Neural progenitor cell (in vitro differentiated cells): ENCODE data around the gene BAMBI.

ENCODE experiments used
- EZH2 ChIP-seq: fragments of 200-600 bp; sonication (generic); IDR thresholded peaks from 2 replicates; pipeline ENCODE4 v1.6.1; 2017; ENCODE audit warnings: antibody characterized with exemption, mild to moderate bottlenecking, moderate library complexity
- EZH2phosphoT487 ChIP-seq: fragments of 200-600 bp; sonication (generic); IDR thresholded peaks from 2 replicates; pipeline ENCODE4 v1.6.1; 2017; ENCODE audit warnings: antibody characterized with exemption
- TF ChIP-seq, protein P1 (sequence below): fragments of 200-600 bp; sonication (generic); IDR thresholded peaks from 2 replicates; pipeline ENCODE4 v1.5.1; 2017; ENCODE audit warnings: antibody characterized with exemption, mild to moderate bottlenecking

DNA sequence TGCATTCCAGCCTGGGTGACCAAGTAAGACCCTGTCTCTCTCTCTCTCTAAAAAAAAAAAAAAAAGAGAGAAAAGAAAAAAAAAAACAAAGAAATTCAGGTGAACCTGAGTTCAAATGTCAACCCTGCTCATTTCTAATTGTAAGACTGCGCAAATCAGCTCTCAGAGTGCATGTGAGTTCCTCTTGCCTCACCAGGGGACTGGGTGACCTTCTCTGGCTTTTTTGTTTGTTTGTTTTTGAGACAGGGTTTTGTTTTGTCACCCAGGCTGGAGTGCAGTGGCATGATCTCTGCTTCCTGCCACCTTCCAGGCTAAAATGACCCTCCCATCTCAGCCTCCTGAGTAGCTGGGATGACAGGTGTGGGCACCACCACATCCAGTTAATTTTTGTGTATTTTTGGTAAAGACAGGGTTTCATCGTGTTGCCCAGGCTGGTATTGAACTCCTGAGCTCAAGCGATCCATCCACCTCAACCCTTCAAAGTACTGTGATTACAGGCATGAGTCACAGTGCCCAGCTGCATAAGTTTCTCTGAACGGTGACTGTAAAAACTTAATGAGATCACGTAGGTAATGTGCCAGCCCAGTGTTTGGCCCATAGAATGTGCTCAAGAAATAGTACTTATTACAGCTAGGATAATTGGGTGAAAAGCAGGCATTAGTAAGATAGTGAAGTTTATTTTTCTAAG, 45.3 kb upstream of the BAMBI start:
- TF ChIP-seq, protein P1, sequence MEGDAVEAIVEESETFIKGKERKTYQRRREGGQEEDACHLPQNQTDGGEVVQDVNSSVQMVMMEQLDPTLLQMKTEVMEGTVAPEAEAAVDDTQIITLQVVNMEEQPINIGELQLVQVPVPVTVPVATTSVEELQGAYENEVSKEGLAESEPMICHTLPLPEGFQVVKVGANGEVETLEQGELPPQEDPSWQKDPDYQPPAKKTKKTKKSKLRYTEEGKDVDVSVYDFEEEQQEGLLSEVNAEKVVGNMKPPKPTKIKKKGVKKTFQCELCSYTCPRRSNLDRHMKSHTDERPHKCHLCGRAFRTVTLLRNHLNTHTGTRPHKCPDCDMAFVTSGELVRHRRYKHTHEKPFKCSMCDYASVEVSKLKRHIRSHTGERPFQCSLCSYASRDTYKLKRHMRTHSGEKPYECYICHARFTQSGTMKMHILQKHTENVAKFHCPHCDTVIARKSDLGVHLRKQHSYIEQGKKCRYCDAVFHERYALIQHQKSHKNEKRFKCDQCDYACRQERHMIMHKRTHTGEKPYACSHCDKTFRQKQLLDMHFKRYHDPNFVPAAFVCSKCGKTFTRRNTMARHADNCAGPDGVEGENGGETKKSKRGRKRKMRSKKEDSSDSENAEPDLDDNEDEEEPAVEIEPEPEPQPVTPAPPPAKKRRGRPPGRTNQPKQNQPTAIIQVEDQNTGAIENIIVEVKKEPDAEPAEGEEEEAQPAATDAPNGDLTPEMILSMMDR = no peak
- TF ChIP-seq EZH2 (no peak), EZH2phosphoT487 (no peak)
